GM21526 (cell line): ENCODE measurements around the gene CP.
A peak's percentile ranks its signal among the peaks of the same experiment; 100 is the strongest.

Source experiments
- ATAC-seq: cut with Tn5 transposase; IDR thresholded peaks from one replicate; pipeline ENCODE4 v1.9.1; 2021; ENCODE audit warnings: moderate library complexity; ENCODE audit not compliant: unreplicated experiment, low FRiP score

CP gene

GRCh38 chr3:149129326-149130205 lies 92.1 kb downstream of the CP start, which contains the start of gene HPS3:
TSS of gene HPS3 (plus strand) at chr3:149129638. CDS start at chr3:149129724, 86 bp downstream.
- peak; percentile 93 for ATAC-seq

GRCh38 chr3:149128821-149129220 lies 92.8 kb downstream of the CP start:
- peak; percentile 1 for ATAC-seq

- no peak for ATAC-seq
Measured at GRCh38 chr3:149122721-149123578, 98.7 kb downstream of the CP start.
